Measurements from ENCODE around the gene NFX1.

Gene NFX1

GRCh38 chr9:33415501-33416038 is 125.3 kb downstream of the NFX1 start:
- DNase-seq (ENCODE audit: low read depth in 2 of 2, low spot score in 1 of 2), result peak; percentile 38 to 65

DNA sequence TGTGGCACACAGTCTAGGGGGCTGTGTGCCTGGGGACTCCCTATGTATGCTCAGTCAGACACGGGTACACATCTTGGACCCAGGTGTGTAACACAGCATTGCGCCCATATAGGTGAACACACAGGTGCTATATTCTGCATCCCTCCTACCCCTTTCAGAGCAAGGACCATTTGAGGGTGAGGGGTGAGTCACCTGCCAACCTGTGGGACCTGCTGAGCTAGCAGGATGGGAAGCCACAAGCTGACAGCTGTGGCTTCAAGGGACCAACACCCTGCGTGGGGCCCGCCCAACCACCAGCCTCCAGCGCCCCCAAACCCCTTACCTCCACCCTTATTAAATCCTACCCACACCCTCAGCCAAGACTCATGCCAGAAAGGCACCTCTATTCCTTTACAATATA is 126.7 kb downstream of the NFX1 start:
- no peak for DNase-seq (ENCODE audit: low read depth in 2 of 2, low spot score in 1 of 2)

- no peak for DNase-seq (ENCODE audit: low read depth in 2 of 2, low spot score in 1 of 2)
These were observed 127.8 kb downstream of the NFX1 start for GRCh38 chr9:33418090-33418489.

GRCh38 chr9:33419708-33420303 is 129.5 kb downstream of the NFX1 start:
- DNase-seq (ENCODE audit: low read depth in 2 of 2, low spot score in 1 of 2), result no peak
